Measurements from ENCODE around the gene B4GALNT4.
A peak's percentile ranks its signal among the peaks of the same experiment; 100 is the strongest.
"Not testable (repeated sequence)": the region's sequence is repeated elsewhere in the genome, so short reads cannot be mapped to it uniquely, and the experiment has no call there.

The B4GALNT4 gene

DNA sequence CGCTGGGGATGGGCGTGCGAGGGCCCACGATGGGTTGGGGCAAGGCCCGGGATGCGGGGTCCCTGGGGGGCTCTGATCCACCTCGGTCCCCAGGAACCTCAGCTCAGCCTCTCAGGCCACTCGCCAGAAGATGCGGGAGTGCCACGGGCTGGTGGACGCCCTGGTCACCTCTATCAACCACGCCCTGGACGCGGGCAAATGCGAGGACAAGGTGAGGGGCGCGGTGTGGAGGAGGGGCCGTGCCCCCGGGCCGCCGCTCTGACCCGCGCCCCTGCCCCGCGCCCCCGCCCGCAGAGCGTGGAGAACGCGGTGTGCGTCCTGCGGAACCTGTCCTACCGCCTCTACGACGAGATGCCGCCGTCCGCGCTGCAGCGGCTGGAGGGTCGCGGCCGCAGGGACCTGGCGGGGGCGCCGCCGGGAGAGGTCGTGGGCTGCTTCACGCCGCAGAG is 31.0 kb downstream of the B4GALNT4 start:
- peaks cover 20% of the 10 kb centered on the region for H3K4me1 ChIP-seq
- peaks cover 16% of the 10 kb centered on the region for H3K27me3 ChIP-seq
- H4K20me1 ChIP-seq = no peaks in the 10 kb centered on the region
- H3K27ac ChIP-seq = no peak overlapping the region
- no peak for TF ChIP-seq Cebpa-rat (IDR thresholded peaks at IDR 0.05)
- H3K4me3 ChIP-seq = no peak overlapping the region
- H3K4me2 ChIP-seq = no peak overlapping the region
- H3K36me3 ChIP-seq = no peaks in the 10 kb centered on the region
- no peak overlapping the region for H3K9ac ChIP-seq
- peaks cover 9% of the 10 kb centered on the region for H3K9me3 ChIP-seq

DNA sequence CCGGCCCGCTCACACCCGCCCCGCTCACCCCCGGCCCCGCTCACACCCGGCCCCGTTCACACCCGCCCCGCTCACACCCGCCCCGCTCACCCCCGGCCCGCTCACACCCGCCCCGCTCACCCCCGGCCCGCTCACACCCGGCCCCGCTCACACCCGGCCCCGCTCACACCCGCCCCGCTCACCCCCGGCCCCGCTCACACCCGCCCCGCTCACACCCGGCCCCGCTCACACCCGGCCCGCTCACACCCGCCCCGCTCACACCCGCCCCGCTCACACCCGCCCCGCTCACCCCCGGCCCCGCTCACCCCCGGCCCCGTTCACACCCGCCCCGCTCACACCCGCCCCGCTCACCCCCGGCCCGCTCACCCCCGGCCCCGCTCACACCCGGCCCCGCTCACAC is 31.9 kb downstream of the B4GALNT4 start:
- H3K27me3 ChIP-seq = peaks cover 16% of the 10 kb centered on the region
- peaks cover 27% of the 10 kb centered on the region for H3K4me1 ChIP-seq
- H4K20me1 ChIP-seq, H3K27ac ChIP-seq, H3K4me3 ChIP-seq, H3K4me2 ChIP-seq, H3K36me3 ChIP-seq, H3K9me3 ChIP-seq, H3K9ac ChIP-seq: not testable (repeated sequence)

DNA sequence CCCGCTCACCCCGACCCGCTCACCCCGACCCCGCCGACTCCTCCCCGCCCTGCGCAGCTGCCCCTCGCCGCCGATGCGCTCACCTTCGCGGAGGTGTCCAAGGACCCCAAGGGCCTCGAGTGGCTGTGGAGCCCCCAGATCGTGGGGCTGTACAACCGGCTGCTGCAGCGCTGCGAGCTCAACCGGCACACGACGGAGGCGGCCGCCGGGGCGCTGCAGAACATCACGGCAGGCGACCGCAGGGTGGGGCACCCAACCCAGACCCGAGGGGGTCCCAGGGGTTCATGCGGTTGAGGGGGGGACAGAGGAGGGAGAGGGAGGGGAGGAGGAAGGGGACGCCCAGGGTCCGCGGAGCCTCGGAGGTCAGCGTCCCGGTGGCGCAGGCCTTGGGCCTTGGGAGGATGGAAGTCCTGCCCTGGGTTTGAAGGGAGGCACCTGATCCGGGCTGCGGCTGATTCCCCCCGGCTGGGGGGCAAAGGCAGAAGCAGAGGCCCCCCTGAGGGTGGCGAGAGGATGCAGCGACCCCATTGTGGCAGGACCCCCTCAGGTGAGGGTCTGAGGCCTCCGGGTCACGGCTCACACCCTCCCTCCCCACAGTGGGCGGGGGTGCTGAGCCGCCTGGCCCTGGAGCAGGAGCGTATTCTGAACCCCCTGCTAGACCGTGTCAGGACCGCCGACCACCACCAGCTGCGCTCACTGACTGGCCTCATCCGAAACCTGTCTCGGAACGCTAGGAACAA is 33.9 kb downstream of the B4GALNT4 start:
- Histone ChIP-seq H3K4me3 (no peak overlapping the region), H3K4me2 (no peak overlapping the region), H4K20me1 (peaks cover 10% of the 10 kb centered on the region), H3K9ac (no peak overlapping the region), H3K9me3 (peaks cover 9% of the 10 kb centered on the region), H3K27me3 (peaks cover 16% of the 10 kb centered on the region), H3K4me1 (peaks cover 30% of the 10 kb centered on the region), H3K27ac (no peak overlapping the region), H3K36me3 (0 out of 2 replicates have a peak, but pooled peaks cover 3% of the 10 kb centered on the region)
- TF ChIP-seq Cebpa-rat (IDR thresholded peaks at IDR 0.05) = no peak

DNA sequence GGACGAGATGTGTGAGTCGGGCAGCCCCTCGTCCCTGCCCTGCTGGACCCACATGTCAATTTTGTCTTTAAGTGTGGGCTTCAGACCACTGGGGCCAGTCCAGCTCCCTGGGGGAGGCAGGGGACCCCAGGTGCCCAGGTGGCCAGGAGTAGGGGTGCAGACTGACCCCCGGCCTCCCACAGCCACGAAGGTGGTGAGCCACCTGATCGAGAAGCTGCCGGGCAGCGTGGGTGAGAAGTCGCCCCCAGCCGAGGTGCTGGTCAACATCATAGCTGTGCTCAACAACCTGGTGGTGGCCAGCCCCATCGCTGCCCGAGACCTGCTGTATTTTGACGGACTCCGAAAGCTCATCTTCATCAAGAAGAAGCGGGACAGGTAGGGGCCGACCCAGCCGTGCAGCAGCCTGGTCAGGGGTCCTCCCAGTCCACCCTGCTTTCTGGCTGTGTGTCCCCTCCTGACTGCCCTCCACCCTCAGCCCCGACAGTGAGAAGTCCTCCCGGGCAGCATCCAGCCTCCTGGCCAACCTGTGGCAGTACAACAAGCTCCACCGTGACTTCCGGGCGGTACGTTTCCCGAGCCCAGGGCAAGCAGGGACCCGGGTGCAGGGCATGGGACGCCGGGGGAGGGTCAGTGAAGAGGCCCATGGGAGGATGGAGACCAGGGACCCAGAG is 34.6 kb downstream of the B4GALNT4 start:
- Histone ChIP-seq H3K9ac (no peak overlapping the region), H3K36me3 (peaks cover 3% of the 10 kb centered on the region; the same call in 1 of the 2 replicates), H3K27me3 (peaks cover 14% of the 10 kb centered on the region), H3K4me3 (no peak overlapping the region), H3K4me1 (peaks cover 37% of the 10 kb centered on the region), H3K27ac (no peak overlapping the region), H4K20me1 (peaks cover 10% of the 10 kb centered on the region), H3K4me2 (no peak overlapping the region), H3K9me3 (peaks cover 9% of the 10 kb centered on the region)
- TF ChIP-seq Cebpa-rat (IDR thresholded peaks at IDR 0.05) = no peak

DNA sequence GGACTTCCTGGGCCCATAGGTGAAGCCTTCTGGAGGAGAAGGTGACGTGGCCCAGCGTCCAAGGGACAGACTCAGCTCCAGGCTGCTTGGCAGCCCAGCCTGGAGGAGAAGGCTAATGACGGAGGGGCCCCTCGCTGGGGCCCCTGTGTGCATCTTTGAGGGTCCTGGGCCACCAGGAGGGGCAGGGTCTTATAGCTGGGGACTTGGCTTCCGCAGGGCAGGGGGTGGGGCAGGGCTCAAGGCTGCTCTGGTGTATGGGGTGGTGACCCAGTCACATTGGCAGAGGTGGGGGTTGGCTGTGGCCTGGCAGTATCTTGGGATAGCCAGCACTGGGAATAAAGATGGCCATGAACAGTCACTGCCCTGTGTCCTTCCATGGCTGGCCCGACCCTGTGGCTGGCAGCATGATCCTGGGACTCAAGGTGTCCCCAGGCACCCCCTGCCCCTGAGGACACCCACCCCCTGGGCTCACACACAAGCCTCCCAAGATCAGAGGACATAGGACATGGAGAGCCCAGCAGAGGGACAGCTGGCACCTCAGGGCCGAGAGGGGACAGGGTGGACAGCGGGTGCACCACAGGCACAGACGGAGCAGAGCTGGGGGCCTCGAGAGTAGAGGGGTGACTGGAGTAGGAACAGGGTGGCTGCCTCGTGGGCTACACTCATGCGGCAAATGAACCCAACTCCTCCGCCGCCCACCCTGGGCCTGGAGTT is 35.4 kb downstream of the B4GALNT4 start:
- Histone ChIP-seq H3K9me3 (peaks cover 7% of the 10 kb centered on the region), H3K9ac (0 out of 2 replicates have a peak overlapping the region, but pooled peaks have one; percentile 6), H3K27ac (no peak overlapping the region), H3K27me3 (peaks cover 9% of the 10 kb centered on the region), H3K36me3 (peaks cover 3% of the 10 kb centered on the region; the same call in 1 of the 2 replicates), H4K20me1 (peaks cover 10% of the 10 kb centered on the region), H3K4me3 (no peak overlapping the region), H3K4me2 (no peak overlapping the region), H3K4me1 (peaks cover 45% of the 10 kb centered on the region)
- TF ChIP-seq Cebpa-rat (IDR thresholded peaks at IDR 0.05) = no peak

DNA sequence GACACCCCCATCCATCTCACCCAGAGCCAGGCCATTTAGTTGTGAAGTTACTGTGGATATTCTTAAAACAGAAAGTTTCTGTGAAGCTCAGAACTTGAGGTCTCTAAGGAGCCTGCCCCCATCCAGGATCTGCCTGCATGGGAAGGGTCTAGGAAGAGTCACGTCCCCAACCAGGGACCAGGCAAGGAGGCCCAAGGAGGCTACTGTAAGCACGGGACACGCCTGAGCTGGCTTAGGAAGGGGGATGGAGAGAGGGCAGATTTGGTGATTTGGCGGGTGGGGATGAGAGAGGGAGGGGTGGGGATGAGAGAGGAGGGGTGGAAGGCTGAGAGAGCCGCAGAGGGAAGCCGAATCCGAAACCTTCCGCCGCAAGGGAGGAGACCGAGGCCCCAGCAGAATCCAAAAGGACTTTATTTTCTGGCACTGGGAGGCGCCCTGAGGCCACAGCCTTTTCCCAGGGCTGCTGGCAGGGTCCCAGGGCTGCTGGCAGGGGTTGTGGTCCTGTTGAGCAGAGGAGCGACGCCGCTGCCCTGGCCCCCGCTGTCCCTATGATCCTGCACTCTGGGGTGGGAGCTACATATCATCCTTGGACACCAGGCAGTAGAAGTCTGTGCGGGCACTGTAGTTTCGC is 36.1 kb downstream of the B4GALNT4 start:
- Histone ChIP-seq H3K9me3 (peaks cover under 1% of the 10 kb centered on the region; the same call in 1 of the 2 replicates), H3K4me2 (peak overlapping the region; percentile 84), H4K20me1 (peaks cover 10% of the 10 kb centered on the region), H3K9ac (peak overlapping the region; percentile 61; the same call in 1 of the 2 replicates), H3K36me3 (peaks cover 3% of the 10 kb centered on the region; the same call in 1 of the 2 replicates), H3K27ac (peak overlapping the region; percentile 80; the same call in 1 of the 2 replicates), H3K4me1 (peaks cover 51% of the 10 kb centered on the region), H3K27me3 (peaks cover 1% of the 10 kb centered on the region), H3K4me3 (no peak overlapping the region)
- no peak for TF ChIP-seq Cebpa-rat (IDR thresholded peaks at IDR 0.05)

DNA sequence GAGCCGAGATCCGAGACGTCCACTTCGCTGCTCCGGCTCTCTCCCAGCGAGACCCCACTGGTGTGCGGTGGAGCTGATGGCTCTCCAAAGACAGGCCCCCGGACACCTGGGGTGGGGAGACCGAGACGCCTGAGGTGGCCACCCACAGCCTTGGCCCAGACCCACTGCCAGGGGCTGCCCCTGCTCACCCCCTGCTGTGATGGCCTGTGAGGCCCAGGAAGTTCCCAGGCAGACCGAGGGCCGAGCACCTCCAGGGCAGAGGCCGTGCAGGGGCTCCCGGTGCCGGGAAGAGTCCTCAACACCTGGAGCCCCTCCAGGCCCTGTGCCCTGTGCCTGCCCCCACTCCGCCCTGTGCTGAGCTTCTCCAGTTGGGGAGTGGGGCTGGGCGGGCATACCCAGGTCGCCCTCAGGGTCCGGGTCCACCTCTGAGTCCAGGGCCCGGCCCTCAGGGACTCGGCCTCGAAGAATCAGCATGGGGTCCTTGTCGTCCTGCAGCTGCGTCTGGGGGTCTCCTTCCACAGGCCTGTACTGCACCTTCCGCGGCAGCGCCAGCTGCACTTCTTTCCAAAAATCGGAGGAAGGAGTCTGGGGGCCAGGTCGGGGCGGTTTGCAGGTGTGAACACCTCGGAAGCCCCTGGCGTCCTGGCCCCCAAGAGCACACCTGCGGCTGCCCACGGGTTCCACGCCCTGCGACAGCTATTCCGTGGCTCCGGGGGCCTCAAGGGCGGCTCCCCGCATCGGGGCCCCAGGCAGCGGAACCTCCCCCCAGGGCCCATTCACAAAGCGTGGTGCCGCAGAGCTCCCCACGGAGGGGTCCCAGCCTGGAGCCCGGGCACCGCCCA is 36.9 kb downstream of the B4GALNT4 start:
- Histone ChIP-seq H4K20me1 (peaks cover 10% of the 10 kb centered on the region), H3K4me1 (peaks cover 51% of the 10 kb centered on the region), H3K9ac (peak overlapping the region; percentile 61), H3K9me3 (no peaks in the 10 kb centered on the region), H3K36me3 (peaks cover 3% of the 10 kb centered on the region; the same call in 1 of the 2 replicates), H3K27me3 (no peaks in the 10 kb centered on the region), H3K4me2 (peak overlapping the region; percentile 84), H3K4me3 (peak overlapping the region; percentile 65), H3K27ac (peak overlapping the region; percentile 80)
- TF ChIP-seq Cebpa-rat (IDR thresholded peaks at IDR 0.05) = no peak

DNA sequence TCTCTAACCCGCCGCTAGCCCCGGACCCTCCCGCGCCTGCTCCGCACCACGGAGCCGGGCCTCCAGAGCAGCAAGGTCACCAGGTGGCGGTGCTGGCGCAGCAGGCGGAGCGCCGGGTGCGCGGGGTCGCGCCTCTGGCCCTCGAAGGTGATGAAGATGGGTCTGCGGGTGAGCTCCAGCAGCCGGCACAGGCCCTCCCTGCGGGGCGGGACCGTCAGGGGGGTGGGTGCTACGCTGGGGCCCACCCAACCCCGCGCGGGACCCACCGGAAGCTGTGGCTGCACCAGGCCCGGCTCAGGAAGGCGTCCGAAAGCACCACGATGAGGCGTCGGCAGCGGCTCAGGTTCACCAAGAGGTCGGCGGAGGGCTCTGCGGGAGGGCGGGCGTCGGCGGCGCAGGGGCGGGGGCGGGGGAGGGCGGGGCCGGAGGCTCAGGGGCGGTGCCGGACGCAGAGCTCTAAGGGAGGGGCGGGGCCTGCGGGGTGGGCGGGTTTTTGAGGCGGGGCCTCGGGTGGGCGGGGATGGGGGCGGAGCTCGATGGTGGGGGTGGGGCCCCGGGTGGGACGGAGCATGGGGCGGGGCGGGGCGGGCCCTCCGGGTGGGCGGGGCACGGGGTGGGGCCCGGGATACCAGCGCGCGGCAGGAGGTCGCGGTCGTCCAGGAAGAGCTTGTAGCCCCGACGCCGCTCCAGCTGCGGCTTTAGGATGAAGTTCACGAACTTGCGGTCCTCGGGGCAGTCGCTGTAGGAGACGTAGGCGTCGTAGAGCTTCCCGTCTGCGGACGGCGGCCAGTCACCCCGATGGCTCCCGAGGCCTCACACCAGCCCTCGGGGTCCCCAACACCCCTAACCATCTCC is 37.7 kb downstream of the B4GALNT4 start:
- peaks cover 10% of the 10 kb centered on the region for H4K20me1 ChIP-seq
- H3K9ac ChIP-seq = peak overlapping the region; percentile 61
- H3K4me3 ChIP-seq = peak overlapping the region; percentile 65

More for the DNA sequence above, 37.7 kb downstream of the B4GALNT4 start:
- peaks cover 51% of the 10 kb centered on the region for H3K4me1 ChIP-seq
- TF ChIP-seq Cebpa-rat (IDR thresholded peaks at IDR 0.05) = no peak
- H3K27me3 ChIP-seq = no peaks in the 10 kb centered on the region
- peak overlapping the region; percentile 84 for H3K4me2 ChIP-seq
- peaks cover 3% of the 10 kb centered on the region; the same call in 1 of the 2 replicates for H3K36me3 ChIP-seq
- H3K9me3 ChIP-seq = no peaks in the 10 kb centered on the region
- peak overlapping the region; percentile 80 for H3K27ac ChIP-seq
